ENCODE data around the gene MRGPRD.

The MRGPRD gene

GRCh38 chr11:68994161-68994893 lies 13.5 kb upstream of the MRGPRD start:
- H3K27ac ChIP-seq (ENCODE audit: low read length) = no peak overlapping the region

GRCh38 chr11:68993546-68993945 lies 12.8 kb upstream of the MRGPRD start:
- Histone ChIP-seq H3K9me2 (replicated peaks; ENCODE audit: insufficient read depth, low read length) (no peaks in the 10 kb centered on the region), H3K4me3 (ENCODE audit: low read length) (no peak overlapping the region), H3K9me3 (replicated peaks; ENCODE audit: insufficient read depth, low read length) (no peaks in the 10 kb centered on the region), H3F3A (ENCODE audit: insufficient read depth, low read length) (no peaks in the 10 kb centered on the region), H2AFZ (ENCODE audit: low read length) (no peak overlapping the region), H3K27me3 (replicated peaks; ENCODE audit: insufficient read depth, low read length) (peaks cover 80% of the 10 kb centered on the region), H3K4me2 (ENCODE audit: low read depth, low read length) (no peak overlapping the region), H3K27ac (ENCODE audit: low read length) (no peak overlapping the region), H3K9ac (ENCODE audit: low read length) (no peak overlapping the region), H3K36me3 (replicated peaks; ENCODE audit: insufficient read depth, low read length) (no peaks in the 10 kb centered on the region), H3K4me1 (ENCODE audit: low read length) (no peaks in the 10 kb centered on the region), H4K20me1 (ENCODE audit: insufficient read depth, low read length) (0 out of 2 replicates have a peak, but pooled peaks cover 3% of the 10 kb centered on the region), H3K79me2 (ENCODE audit: low read length) (no peaks in the 10 kb centered on the region)
- no peak for TF ChIP-seq EZH2 (optimal IDR thresholded peaks at IDR 0.05; ENCODE audit: low read depth, low read length)
- no peak for TF ChIP-seq CTCF (IDR thresholded peaks at IDR 0.05; ENCODE audit: low read length)
- no peak for TF ChIP-seq EZH2phosphoT487 (IDR thresholded peaks at IDR 0.05; ENCODE audit: low read length)
- no peak for DNase-seq

More at GRCh38 chr11:68994161-68994893, 13.5 kb upstream of the MRGPRD start:
- Histone ChIP-seq H3K4me2 (ENCODE audit: low read depth, low read length) (no peak overlapping the region), H3K9me2 (replicated peaks; ENCODE audit: insufficient read depth, low read length) (no peaks in the 10 kb centered on the region), H3K79me2 (ENCODE audit: low read length) (no peaks in the 10 kb centered on the region), H4K20me1 (ENCODE audit: insufficient read depth, low read length) (0 out of 2 replicates have a peak, but pooled peaks cover 3% of the 10 kb centered on the region), H2AFZ (ENCODE audit: low read length) (no peak overlapping the region), H3K4me3 (ENCODE audit: low read length) (no peak overlapping the region), H3K27me3 (replicated peaks; ENCODE audit: insufficient read depth, low read length) (peaks cover 80% of the 10 kb centered on the region), H3F3A (ENCODE audit: insufficient read depth, low read length) (no peaks in the 10 kb centered on the region), H3K9ac (ENCODE audit: low read length) (no peak overlapping the region), H3K4me1 (ENCODE audit: low read length) (no peaks in the 10 kb centered on the region), H3K36me3 (replicated peaks; ENCODE audit: insufficient read depth, low read length) (no peaks in the 10 kb centered on the region), H3K9me3 (replicated peaks; ENCODE audit: insufficient read depth, low read length) (no peaks in the 10 kb centered on the region)
- TF ChIP-seq EZH2 (optimal IDR thresholded peaks at IDR 0.05; ENCODE audit: low read depth, low read length) = no peak
- TF ChIP-seq EZH2phosphoT487 (IDR thresholded peaks at IDR 0.05; ENCODE audit: low read length) = no peak
- no peak for TF ChIP-seq CTCF (IDR thresholded peaks at IDR 0.05; ENCODE audit: low read length)
- DNase-seq = no peak

GRCh38 chr11:68992743-68993255 lies 12.0 kb upstream of the MRGPRD start:
- Histone ChIP-seq H3K27me3 (replicated peaks; ENCODE audit: insufficient read depth, low read length) (peaks cover 79% of the 10 kb centered on the region), H3K4me1 (ENCODE audit: low read length) (no peaks in the 10 kb centered on the region), H3K4me3 (ENCODE audit: low read length) (no peak overlapping the region), H3K36me3 (replicated peaks; ENCODE audit: insufficient read depth, low read length) (no peaks in the 10 kb centered on the region), H3K9ac (ENCODE audit: low read length) (no peak overlapping the region), H3K4me2 (ENCODE audit: low read depth, low read length) (no peak overlapping the region), H4K20me1 (ENCODE audit: insufficient read depth, low read length) (0 out of 2 replicates have a peak, but pooled peaks cover 3% of the 10 kb centered on the region), H3K79me2 (ENCODE audit: low read length) (no peaks in the 10 kb centered on the region), H3F3A (ENCODE audit: insufficient read depth, low read length) (no peaks in the 10 kb centered on the region), H2AFZ (ENCODE audit: low read length) (no peak overlapping the region), H3K9me2 (replicated peaks; ENCODE audit: insufficient read depth, low read length) (no peaks in the 10 kb centered on the region), H3K27ac (ENCODE audit: low read length) (no peak overlapping the region), H3K9me3 (replicated peaks; ENCODE audit: insufficient read depth, low read length) (no peaks in the 10 kb centered on the region)
- no peak for TF ChIP-seq EZH2 (optimal IDR thresholded peaks at IDR 0.05; ENCODE audit: low read depth, low read length)
- no peak for TF ChIP-seq CTCF (IDR thresholded peaks at IDR 0.05; ENCODE audit: low read length)
- TF ChIP-seq EZH2phosphoT487 (IDR thresholded peaks at IDR 0.05; ENCODE audit: low read length) = no peak
- no peak for DNase-seq
